WTC11 (cell line): ENCODE measurements around the gene YWHAQ. TPM values are rescaled to one million over a fixed set of nuclear protein-coding genes. Genes with fewer than 3 reads are reported as not detected.

Experiments used
- ATAC-seq: fragments of 200-7000 bp; cut with Tn5 transposase; 2 replicates; pipeline ENCODE4 v1.10.0; 2021; ENCODE audit warnings: mild to moderate bottlenecking, moderate library complexity
- CTCF ChIA-PET: fragments of 300-600 bp; sonication (Branson Sonifier 250); formaldehyde crosslinking; loops from one replicate; lab custom pipeline; 2021; ENCODE audit warnings: antibody characterized with exemption; lab: Charles Lee
- POLR2A ChIA-PET: fragments of 350-600 bp; sonication (Branson Sonifier 250); formaldehyde crosslinking; loops from one replicate; lab custom pipeline; 2021; ENCODE audit warnings: antibody characterized with exemption; lab: Charles Lee
- DNase-seq: peaks from one replicate; pipeline ENCODE4 v3.0.0; 2021; ENCODE audit warnings: low spot score
- H3K27ac Mint-ChIP-seq: 2 replicates; pipeline ENCODE4 v1.8.0; 2021; ENCODE audit warnings: mixed read lengths
- H3K27me3 Mint-ChIP-seq: 2 replicates; pipeline ENCODE4 v1.8.0; 2021; ENCODE audit warnings: low read depth, mild to moderate bottlenecking, moderate library complexity, mixed read lengths
- H3K36me3 Mint-ChIP-seq: 2 replicates; pipeline ENCODE4 v1.8.0; 2021; ENCODE audit warnings: mixed read lengths
- H3K4me1 Mint-ChIP-seq: 2 replicates; pipeline ENCODE4 v1.8.0; 2022; ENCODE audit warnings: mixed read lengths
- H3K4me3 Mint-ChIP-seq: 2 replicates; pipeline ENCODE4 v1.8.0; 2021; ENCODE audit warnings: mild to moderate bottlenecking, moderate library complexity, mixed read lengths
- H3K9me3 Mint-ChIP-seq: 2 replicates; pipeline ENCODE4 v1.8.0; 2021; ENCODE audit warnings: mixed read lengths
- CREM ChIP-seq: sonication (generic); formaldehyde crosslinking; IDR thresholded peaks from 2 replicates; pipeline ENCODE4 v1.8.1; 2022; ENCODE audit warnings: mild to moderate bottlenecking, missing genetic modification reagents, moderate library complexity
- EMX1 ChIP-seq: fragments of 250-450 bp; sonication (Bioruptor Pico); IDR thresholded peaks from 2 replicates; pipeline ENCODE4 v1.8.0; 2021; ENCODE audit warnings: mild to moderate bottlenecking
- FOXJ3 ChIP-seq: sonication (generic); formaldehyde crosslinking; IDR thresholded peaks from 2 replicates; pipeline ENCODE4 v1.9.0; 2021; ENCODE audit warnings: missing genetic modification reagents, mild to moderate bottlenecking, borderline replicate concordance
- GRHL2 ChIP-seq: fragments of 250-450 bp; sonication (Bioruptor Pico); IDR thresholded peaks from 2 replicates; pipeline ENCODE4 v1.8.0; 2022; ENCODE audit warnings: mild to moderate bottlenecking, moderate library complexity; ENCODE audit not compliant: insufficient replicate concordance, severe bottlenecking
- JUN ChIP-seq: sonication (generic); formaldehyde crosslinking; IDR thresholded peaks from 2 replicates; pipeline ENCODE4 v1.8.0; 2023; ENCODE audit warnings: mild to moderate bottlenecking, missing genetic modification reagents
- OVOL2 ChIP-seq: fragments of 250-450 bp; sonication (Bioruptor Pico); IDR thresholded peaks from 2 replicates; pipeline ENCODE4 v1.9.0; 2021; ENCODE audit warnings: mild to moderate bottlenecking, borderline replicate concordance
- SMAD3 ChIP-seq: sonication (generic); formaldehyde crosslinking; IDR thresholded peaks from 2 replicates; pipeline ENCODE4 v1.8.0; 2022; ENCODE audit warnings: missing genetic modification reagents, mild to moderate bottlenecking, borderline replicate concordance
- TEAD1 ChIP-seq: sonication (generic); formaldehyde crosslinking; IDR thresholded peaks from 2 replicates; pipeline ENCODE4 v1.8.0; 2022; ENCODE audit warnings: mild to moderate bottlenecking, missing genetic modification reagents
- ZNF263 ChIP-seq: sonication (generic); formaldehyde crosslinking; IDR thresholded peaks from 2 replicates; pipeline ENCODE4 v1.8.1; 2022; ENCODE audit warnings: low read depth, mild to moderate bottlenecking, moderate library complexity, missing genetic modification reagents
- ZNF396 ChIP-seq: fragments of 250-450 bp; sonication (Bioruptor Pico); IDR thresholded peaks from 2 replicates; pipeline ENCODE4 v1.8.0; 2021; ENCODE audit warnings: mild to moderate bottlenecking, moderate library complexity, borderline replicate concordance
- total RNA-seq: library from RNA; stranded (reverse); gene quantifications from 3 replicates; pipeline ENCODE4 v1.2.3, GENCODE V29; 2021
- TF ChIP-seq, protein P1 (sequence below): fragments of 250-450 bp; sonication (Bioruptor Pico); IDR thresholded peaks from 2 replicates; pipeline ENCODE4 v1.9.0; 2021; ENCODE audit warnings: mild to moderate bottlenecking
- TF ChIP-seq, protein P2 (sequence below): sonication (generic); formaldehyde crosslinking; IDR thresholded peaks from 2 replicates; pipeline ENCODE4 v1.8.1; 2022; ENCODE audit warnings: mild to moderate bottlenecking, missing genetic modification reagents, moderate library complexity, borderline replicate concordance
- TF ChIP-seq, protein P3 (sequence below): sonication (generic); formaldehyde crosslinking; IDR thresholded peaks from 2 replicates; pipeline ENCODE4 v1.8.1; 2022; ENCODE audit warnings: missing genetic modification reagents, borderline replicate concordance
- TF ChIP-seq, protein P4 (sequence below): sonication (generic); formaldehyde crosslinking; conservative IDR thresholded peaks from 2 replicates; pipeline ENCODE4 v1.8.1; 2023; ENCODE audit warnings: mild to moderate bottlenecking, low read depth, missing genetic modification reagents, moderate library complexity
- TF ChIP-seq, protein P5 (sequence below): fragments of 250-450 bp; sonication (Bioruptor Pico); IDR thresholded peaks from 2 replicates; pipeline ENCODE4 v1.9.0; 2021; ENCODE audit warnings: mild to moderate bottlenecking, borderline replicate concordance
- TF ChIP-seq, protein P6 (sequence below): sonication (generic); formaldehyde crosslinking; IDR thresholded peaks from 2 replicates; pipeline ENCODE4 v1.8.1; 2022; ENCODE audit warnings: low read depth, missing genetic modification reagents, borderline replicate concordance
- TF ChIP-seq, protein P7 (sequence below): sonication (generic); formaldehyde crosslinking; IDR thresholded peaks from 2 replicates; pipeline ENCODE4 v1.8.1; 2023; ENCODE audit warnings: mild to moderate bottlenecking, missing genetic modification reagents

The YWHAQ gene
- total RNA-seq, 1 experiment from 2014 or later, result 395 TPM

DNA sequence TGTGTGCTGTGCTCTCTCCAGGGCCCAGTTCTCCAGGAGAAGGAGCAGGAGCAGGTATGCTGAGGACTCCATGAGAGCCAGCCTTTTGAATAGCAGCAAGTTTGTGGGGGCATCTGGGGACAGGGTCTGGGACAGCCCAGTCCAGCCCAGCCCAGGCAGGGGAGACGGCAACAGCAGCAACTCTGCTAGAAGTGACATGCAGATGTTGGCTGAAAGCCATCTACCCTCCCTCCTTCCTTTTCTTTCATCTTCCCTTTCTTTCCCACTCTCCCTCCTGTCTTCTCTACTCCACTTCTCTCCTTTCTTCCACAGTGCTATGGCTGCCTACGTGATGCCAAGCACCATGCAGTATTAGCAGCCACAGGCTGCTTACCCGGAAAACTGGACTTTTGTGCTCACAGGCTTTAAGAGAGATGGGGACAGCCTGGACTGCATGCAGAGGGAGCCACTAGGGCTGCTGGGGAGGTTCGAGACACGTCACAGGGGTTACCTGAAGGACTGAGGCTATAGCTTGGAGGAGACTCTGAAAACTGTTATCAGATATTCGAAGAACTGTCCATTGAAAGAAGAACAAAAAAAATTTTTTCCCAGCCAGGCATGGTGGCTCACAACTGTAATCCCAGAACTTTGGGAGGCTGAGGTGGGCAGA, 23.8 kb upstream of the YWHAQ start:
- peaks cover 8% of the 10 kb centered on the region for H3K9me3 Mint-ChIP-seq
- no peak overlapping the region for H3K27ac Mint-ChIP-seq
- ChIA-PET POLR2A (no interaction called here), CTCF (interaction anchor here (1.6 kb wide), 1 partner anchor 116 kb away, joined by 5 read pairs; no protein-coding TSS in a partner anchor)
- no peak overlapping the region for H3K4me3 Mint-ChIP-seq
- H3K36me3 Mint-ChIP-seq, result no peaks in the 10 kb centered on the region
- no peaks in the 10 kb centered on the region for H3K27me3 Mint-ChIP-seq
- peaks cover 13% of the 10 kb centered on the region for H3K4me1 Mint-ChIP-seq
- DNase-seq (no peak), ATAC-seq (no peak)
- TF ChIP-seq, protein P1, sequence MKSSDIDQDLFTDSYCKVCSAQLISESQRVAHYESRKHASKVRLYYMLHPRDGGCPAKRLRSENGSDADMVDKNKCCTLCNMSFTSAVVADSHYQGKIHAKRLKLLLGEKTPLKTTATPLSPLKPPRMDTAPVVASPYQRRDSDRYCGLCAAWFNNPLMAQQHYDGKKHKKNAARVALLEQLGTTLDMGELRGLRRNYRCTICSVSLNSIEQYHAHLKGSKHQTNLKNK (CRISPR knock-in tag), result no peak
- TF ChIP-seq TEAD1 (CRISPR knock-in tag), result no peak
- no peak for TF ChIP-seq FOXJ3 (CRISPR knock-in tag)
- TF ChIP-seq, protein P2, sequence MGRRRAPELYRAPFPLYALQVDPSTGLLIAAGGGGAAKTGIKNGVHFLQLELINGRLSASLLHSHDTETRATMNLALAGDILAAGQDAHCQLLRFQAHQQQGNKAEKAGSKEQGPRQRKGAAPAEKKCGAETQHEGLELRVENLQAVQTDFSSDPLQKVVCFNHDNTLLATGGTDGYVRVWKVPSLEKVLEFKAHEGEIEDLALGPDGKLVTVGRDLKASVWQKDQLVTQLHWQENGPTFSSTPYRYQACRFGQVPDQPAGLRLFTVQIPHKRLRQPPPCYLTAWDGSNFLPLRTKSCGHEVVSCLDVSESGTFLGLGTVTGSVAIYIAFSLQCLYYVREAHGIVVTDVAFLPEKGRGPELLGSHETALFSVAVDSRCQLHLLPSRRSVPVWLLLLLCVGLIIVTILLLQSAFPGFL (CRISPR knock-in tag), result no peak
- TF ChIP-seq JUN (CRISPR knock-in tag), result no peak
- TF ChIP-seq EMX1 (CRISPR knock-in tag), result no peak
- TF ChIP-seq, protein P3, sequence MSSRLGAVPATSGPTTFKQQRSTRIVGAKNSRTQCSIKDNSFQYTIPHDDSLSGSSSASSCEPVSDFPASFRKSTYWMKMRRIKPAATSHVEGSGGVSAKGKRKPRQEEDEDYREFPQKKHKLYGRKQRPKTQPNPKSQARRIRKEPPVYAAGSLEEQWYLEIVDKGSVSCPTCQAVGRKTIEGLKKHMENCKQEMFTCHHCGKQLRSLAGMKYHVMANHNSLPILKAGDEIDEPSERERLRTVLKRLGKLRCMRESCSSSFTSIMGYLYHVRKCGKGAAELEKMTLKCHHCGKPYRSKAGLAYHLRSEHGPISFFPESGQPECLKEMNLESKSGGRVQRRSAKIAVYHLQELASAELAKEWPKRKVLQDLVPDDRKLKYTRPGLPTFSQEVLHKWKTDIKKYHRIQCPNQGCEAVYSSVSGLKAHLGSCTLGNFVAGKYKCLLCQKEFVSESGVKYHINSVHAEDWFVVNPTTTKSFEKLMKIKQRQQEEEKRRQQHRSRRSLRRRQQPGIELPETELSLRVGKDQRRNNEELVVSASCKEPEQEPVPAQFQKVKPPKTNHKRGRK (CRISPR knock-in tag), result no peak
- TF ChIP-seq, protein P4, sequence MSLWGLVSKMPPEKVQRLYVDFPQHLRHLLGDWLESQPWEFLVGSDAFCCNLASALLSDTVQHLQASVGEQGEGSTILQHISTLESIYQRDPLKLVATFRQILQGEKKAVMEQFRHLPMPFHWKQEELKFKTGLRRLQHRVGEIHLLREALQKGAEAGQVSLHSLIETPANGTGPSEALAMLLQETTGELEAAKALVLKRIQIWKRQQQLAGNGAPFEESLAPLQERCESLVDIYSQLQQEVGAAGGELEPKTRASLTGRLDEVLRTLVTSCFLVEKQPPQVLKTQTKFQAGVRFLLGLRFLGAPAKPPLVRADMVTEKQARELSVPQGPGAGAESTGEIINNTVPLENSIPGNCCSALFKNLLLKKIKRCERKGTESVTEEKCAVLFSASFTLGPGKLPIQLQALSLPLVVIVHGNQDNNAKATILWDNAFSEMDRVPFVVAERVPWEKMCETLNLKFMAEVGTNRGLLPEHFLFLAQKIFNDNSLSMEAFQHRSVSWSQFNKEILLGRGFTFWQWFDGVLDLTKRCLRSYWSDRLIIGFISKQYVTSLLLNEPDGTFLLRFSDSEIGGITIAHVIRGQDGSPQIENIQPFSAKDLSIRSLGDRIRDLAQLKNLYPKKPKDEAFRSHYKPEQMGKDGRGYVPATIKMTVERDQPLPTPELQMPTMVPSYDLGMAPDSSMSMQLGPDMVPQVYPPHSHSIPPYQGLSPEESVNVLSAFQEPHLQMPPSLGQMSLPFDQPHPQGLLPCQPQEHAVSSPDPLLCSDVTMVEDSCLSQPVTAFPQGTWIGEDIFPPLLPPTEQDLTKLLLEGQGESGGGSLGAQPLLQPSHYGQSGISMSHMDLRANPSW, result no peak
- no peak for TF ChIP-seq SMAD3 (CRISPR knock-in tag)
- TF ChIP-seq, protein P5, sequence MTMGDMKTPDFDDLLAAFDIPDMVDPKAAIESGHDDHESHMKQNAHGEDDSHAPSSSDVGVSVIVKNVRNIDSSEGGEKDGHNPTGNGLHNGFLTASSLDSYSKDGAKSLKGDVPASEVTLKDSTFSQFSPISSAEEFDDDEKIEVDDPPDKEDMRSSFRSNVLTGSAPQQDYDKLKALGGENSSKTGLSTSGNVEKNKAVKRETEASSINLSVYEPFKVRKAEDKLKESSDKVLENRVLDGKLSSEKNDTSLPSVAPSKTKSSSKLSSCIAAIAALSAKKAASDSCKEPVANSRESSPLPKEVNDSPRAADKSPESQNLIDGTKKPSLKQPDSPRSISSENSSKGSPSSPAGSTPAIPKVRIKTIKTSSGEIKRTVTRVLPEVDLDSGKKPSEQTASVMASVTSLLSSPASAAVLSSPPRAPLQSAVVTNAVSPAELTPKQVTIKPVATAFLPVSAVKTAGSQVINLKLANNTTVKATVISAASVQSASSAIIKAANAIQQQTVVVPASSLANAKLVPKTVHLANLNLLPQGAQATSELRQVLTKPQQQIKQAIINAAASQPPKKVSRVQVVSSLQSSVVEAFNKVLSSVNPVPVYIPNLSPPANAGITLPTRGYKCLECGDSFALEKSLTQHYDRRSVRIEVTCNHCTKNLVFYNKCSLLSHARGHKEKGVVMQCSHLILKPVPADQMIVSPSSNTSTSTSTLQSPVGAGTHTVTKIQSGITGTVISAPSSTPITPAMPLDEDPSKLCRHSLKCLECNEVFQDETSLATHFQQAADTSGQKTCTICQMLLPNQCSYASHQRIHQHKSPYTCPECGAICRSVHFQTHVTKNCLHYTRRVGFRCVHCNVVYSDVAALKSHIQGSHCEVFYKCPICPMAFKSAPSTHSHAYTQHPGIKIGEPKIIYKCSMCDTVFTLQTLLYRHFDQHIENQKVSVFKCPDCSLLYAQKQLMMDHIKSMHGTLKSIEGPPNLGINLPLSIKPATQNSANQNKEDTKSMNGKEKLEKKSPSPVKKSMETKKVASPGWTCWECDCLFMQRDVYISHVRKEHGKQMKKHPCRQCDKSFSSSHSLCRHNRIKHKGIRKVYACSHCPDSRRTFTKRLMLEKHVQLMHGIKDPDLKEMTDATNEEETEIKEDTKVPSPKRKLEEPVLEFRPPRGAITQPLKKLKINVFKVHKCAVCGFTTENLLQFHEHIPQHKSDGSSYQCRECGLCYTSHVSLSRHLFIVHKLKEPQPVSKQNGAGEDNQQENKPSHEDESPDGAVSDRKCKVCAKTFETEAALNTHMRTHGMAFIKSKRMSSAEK (CRISPR knock-in tag), result no peak
- no peak for TF ChIP-seq GRHL2 (CRISPR knock-in tag)
- TF ChIP-seq, protein P6, sequence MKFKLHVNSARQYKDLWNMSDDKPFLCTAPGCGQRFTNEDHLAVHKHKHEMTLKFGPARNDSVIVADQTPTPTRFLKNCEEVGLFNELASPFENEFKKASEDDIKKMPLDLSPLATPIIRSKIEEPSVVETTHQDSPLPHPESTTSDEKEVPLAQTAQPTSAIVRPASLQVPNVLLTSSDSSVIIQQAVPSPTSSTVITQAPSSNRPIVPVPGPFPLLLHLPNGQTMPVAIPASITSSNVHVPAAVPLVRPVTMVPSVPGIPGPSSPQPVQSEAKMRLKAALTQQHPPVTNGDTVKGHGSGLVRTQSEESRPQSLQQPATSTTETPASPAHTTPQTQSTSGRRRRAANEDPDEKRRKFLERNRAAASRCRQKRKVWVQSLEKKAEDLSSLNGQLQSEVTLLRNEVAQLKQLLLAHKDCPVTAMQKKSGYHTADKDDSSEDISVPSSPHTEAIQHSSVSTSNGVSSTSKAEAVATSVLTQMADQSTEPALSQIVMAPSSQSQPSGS (CRISPR knock-in tag), result no peak
- TF ChIP-seq, protein P7, sequence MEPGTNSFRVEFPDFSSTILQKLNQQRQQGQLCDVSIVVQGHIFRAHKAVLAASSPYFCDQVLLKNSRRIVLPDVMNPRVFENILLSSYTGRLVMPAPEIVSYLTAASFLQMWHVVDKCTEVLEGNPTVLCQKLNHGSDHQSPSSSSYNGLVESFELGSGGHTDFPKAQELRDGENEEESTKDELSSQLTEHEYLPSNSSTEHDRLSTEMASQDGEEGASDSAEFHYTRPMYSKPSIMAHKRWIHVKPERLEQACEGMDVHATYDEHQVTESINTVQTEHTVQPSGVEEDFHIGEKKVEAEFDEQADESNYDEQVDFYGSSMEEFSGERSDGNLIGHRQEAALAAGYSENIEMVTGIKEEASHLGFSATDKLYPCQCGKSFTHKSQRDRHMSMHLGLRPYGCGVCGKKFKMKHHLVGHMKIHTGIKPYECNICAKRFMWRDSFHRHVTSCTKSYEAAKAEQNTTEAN (CRISPR knock-in tag), result no peak
- no peak for TF ChIP-seq ZNF396 (CRISPR knock-in tag)
- no peak for TF ChIP-seq ZNF263 (CRISPR knock-in tag)
- TF ChIP-seq OVOL2 (CRISPR knock-in tag), result no peak
- no peak for TF ChIP-seq CREM
